VCaP (cell line): ENCODE data around the gene MAPT.

Experiments
- H3K27ac ChIP-seq: fragments of 450-650 bp; 2 replicates; pipeline ENCODE4 v1.5.1; 2017
- TF ChIP-seq, protein P1 (sequence below): fragments of 450-650 bp; conservative IDR thresholded peaks from 2 replicates; pipeline ENCODE4 v1.5.1; 2017; ENCODE audit warnings: mild to moderate bottlenecking, moderate library complexity

The MAPT gene

DNA sequence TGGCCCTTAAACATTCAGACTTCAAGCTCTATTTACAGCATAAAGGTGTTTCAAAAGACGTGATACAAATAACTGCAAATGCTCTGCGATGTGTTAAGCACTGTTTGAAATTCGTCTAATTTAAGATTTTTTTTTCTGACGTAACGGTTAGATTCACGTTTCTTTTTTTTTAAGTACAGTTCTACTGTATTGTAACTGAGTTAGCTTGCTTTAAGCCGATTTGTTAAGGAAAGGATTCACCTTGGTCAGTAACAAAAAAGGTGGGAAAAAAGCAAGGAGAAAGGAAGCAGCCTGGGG lies 681 bp upstream of the MAPT start:
- TF ChIP-seq, protein P1, sequence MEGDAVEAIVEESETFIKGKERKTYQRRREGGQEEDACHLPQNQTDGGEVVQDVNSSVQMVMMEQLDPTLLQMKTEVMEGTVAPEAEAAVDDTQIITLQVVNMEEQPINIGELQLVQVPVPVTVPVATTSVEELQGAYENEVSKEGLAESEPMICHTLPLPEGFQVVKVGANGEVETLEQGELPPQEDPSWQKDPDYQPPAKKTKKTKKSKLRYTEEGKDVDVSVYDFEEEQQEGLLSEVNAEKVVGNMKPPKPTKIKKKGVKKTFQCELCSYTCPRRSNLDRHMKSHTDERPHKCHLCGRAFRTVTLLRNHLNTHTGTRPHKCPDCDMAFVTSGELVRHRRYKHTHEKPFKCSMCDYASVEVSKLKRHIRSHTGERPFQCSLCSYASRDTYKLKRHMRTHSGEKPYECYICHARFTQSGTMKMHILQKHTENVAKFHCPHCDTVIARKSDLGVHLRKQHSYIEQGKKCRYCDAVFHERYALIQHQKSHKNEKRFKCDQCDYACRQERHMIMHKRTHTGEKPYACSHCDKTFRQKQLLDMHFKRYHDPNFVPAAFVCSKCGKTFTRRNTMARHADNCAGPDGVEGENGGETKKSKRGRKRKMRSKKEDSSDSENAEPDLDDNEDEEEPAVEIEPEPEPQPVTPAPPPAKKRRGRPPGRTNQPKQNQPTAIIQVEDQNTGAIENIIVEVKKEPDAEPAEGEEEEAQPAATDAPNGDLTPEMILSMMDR, result no peak
- H3K27ac ChIP-seq, result peak overlapping the region; percentile 91

GRCh38 chr17:45895304-45895968 lies 1.1 kb downstream of the MAPT start:
- TF ChIP-seq, protein P1, result peak; percentile 62
- H3K27ac ChIP-seq, result peak overlapping the region; percentile 91

DNA sequence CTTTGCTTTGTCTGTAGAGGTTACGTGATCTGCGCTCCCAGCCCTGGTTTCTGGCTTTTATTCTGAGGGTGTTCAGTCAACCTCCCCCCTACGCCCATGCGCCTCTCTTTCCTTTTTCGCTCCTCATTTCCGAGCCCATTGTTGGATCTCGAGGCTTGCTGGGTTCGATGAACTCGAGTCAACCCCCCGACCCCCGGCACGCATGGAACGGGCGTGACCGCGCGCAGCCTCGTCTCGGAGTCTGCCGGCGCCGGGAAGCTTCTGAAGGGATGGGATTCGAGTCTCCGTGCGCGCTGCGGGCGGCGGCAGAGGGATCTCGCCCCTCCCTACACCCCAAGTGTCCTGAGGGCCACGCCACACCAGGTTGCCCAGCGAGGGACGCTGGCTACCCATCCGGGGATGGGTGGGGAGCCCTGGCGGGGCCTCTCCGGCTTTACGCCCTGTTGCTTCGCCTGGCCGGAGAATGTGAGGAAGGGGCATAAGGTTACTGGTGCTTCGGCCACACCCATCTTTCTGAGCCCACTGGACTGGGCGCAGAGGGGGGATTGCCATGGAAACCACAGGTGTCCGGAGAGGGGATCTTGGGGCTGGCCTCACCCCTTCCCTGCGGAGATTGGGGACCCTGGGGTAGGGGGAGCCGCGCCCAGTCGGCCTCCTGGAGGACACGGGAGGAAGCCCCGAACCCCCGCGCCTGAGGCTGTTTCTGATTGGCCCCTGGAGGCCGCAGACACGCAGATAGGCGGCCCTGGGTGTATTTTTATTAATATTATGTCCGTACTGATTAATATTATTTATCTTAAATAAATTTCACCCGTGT lies 1.8 kb downstream of the MAPT start:
- H3K27ac ChIP-seq, result peak overlapping the region; percentile 91
- TF ChIP-seq, protein P1, result no peak

DNA sequence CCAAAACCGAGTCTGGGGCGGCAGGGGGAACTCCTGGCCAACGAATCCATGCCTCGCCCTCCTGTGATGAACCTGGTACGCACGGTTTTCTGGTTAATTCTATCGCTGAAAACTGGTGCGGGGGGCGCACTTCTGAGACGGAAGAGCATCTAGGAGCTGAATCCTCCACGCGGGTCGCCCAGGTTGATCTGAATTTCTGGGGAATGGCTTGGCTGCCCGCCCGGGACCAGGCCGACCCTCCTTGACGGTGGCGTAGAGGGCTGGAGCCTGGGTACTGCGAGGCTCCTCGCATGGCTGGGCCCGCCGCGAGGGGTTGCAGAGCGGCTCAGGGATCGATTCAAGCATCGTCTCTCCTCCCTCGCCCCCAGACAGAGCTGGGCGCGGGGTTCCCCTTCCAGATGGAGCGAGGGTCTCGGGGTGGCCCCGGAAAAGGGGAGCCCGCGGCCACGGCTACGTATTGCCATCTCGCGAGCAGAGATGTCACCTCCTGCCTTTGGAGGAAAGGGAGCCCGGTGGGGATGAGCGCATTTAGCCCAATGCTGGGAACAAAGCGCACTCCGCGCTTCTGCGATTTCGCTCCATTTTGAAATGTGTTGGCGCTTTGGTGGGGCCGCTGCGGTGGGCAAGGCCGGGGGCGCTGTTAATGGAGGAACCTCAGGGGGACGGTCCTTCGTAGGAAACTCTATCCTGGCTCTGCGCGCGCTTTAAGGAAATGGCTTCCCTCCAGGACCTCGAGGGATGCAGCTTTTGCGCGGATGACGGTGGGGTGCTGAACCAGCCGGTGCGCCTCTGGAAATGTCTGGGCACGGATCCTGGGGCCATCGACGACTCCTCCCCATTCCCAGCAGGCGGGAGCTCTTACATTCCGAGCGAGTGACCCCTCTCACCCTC lies 2.7 kb downstream of the MAPT start:
- TF ChIP-seq, protein P1, result no peak

DNA sequence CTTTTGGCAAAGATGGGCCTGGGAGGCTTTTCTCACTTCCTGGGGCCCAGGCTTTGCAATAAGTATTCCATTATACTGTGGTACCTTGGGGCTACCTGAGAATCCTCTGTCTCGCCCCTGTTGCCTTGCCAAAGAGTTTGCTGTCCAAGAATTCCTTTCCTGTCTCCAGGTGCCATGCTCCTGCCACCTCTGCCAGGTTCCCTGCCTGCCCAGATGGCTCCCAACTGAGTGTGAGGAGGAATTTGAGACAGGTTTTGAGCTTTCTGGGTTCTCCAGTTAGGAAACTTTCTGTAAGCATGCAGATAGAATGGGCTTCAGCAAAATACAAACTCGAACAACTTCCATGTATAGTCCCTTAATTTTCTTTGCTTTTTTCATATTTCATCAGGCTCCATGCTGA lies 5.8 kb downstream of the MAPT start:
- TF ChIP-seq, protein P1, result no peak
- no peak overlapping the region for H3K27ac ChIP-seq

More for the DNA sequence above, 2.7 kb downstream of the MAPT start:
- peak overlapping the region; percentile 91; the same call in 1 of the 2 replicates for H3K27ac ChIP-seq

DNA sequence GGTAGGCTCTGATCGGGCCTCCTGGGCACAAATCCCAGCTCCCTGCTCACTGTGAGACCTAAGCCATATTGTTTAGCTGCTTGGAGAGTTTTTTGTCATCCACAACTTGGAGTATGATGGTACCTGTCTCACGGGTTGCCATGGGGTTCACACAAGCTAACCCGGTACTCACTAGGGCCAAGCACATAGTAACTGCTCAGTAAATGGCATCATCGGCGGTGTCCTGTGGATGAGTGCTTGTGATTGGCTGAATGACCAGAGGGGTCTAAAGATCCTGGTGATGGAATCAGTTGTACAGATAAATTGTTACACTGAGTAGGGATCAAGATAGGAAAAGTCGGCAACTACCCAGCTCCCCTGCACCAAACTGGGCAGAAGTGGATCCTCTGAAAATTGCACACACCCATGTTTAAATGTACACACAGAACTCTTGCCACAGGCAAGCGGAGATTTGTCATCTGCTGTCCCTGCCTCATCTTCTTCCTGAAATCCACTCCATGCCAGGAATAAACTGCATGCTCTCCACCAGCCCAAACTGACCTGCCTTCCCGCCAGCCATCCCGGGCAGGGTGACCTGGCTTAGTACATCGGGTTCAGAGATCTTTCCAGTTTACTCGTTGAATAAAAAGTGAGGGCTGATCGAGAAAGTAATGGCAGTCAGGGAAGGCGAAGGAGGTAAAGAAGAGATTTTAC lies 6.5 kb downstream of the MAPT start:
- H3K27ac ChIP-seq, result no peak overlapping the region
- TF ChIP-seq, protein P1, result no peak
